ENCODE measurements around the gene CBX8. TPM values are rescaled to one million over a fixed set of nuclear protein-coding genes. Genes with fewer than 3 reads are reported as not detected.

Gene CBX8
- polyA plus RNA-seq, 3 donors: 0.51 to 2.5 (median 2.5) TPM

- intact Hi-C loops (cut with micrococcal nuclease): loop anchor here in 1 of 2 donors (5.0 kb wide), 2 partner anchors 128 to 198 kb away; no protein-coding TSS in a partner anchor
- peaks cover 53 to 75% of the 10 kb centered on the region in 2 donors for H3K27me3 ChIP-seq (ENCODE audit: control insufficient read depth in 2 of 2, insufficient read depth in 2 of 2, low read length in 2 of 2)
- no peak overlapping the region for H3K9ac ChIP-seq (ENCODE audit: insufficient read depth, low read length, poor library complexity, severe bottlenecking)
- no peak overlapping the region for H3K27ac Mint-ChIP-seq
- H3K9me3 ChIP-seq (replicated peaks in 1 of 2; ENCODE audit: control insufficient read depth in 1 of 2, insufficient read depth in 1 of 2, low read length in 2 of 2): peaks cover 11 to 16% of the 10 kb centered on the region in 2 donors
- H3K4me1 ChIP-seq (ENCODE audit: control insufficient read depth in 1 of 2, insufficient read depth in 2 of 2, low read length in 2 of 2): peaks cover 19 to 25% of the 10 kb centered on the region in 2 donors
- peaks cover 6 to 12% of the 10 kb centered on the region in 2 donors for H3K36me3 Mint-ChIP-seq
- no peak for DNase-seq
- no peak for TF ChIP-seq CTCF (IDR thresholded peaks at IDR 0.05)
- H3K79me2 ChIP-seq (ENCODE audit: insufficient read depth, low read length): no peaks in the 10 kb centered on the region
- H3K9me3 Mint-ChIP-seq: peaks cover 0 to 24% (median 6%) of the 10 kb centered on the region in 7 donors
- no peak overlapping the region for H3K4me3 ChIP-seq (replicated peaks in 1 of 3; ENCODE audit: low read depth in 2 of 3, low read length in 3 of 3)
- peaks cover 20% of the 10 kb centered on the region for H4K20me1 ChIP-seq (ENCODE audit: insufficient read depth, low read length)
- H3K4me3 Mint-ChIP-seq: peak overlapping the region in 1 of 2 donors; percentile 52
- no peaks in the 10 kb centered on the region for H3K36me3 ChIP-seq (replicated peaks in 1 of 2; ENCODE audit: control insufficient read depth in 1 of 2, insufficient read depth in 2 of 2, low read length in 2 of 2)
- H3K27me3 Mint-ChIP-seq (ENCODE audit: low read depth in 3 of 3): peaks cover 65 to 79% (median 70%) of the 10 kb centered on the region in 3 donors
- H3K4me1 Mint-ChIP-seq: peaks cover 18% of the 10 kb centered on the region
- peak overlapping the region; percentile 31 for H3K4me2 ChIP-seq (replicated peaks; ENCODE audit: extremely low read depth, low read length, poor library complexity, severe bottlenecking)
- no peak overlapping the region for H3K27ac ChIP-seq (ENCODE audit: low read depth in 1 of 2, low read length in 2 of 2)
- H2AFZ ChIP-seq (ENCODE audit: insufficient read depth, low read depth, low read length, poor library complexity, severe bottlenecking): peak overlapping the region; percentile 52
- 14% methylated on average over 37 of the region's 52 CpGs for WGBS (ENCODE audit: insufficient coverage)
Measured at GRCh38 chr17:79788989-79789942, 7.6 kb downstream of the CBX8 start.

- peaks cover 11 to 16% of the 10 kb centered on the region in 2 donors for H3K9me3 ChIP-seq (replicated peaks in 1 of 2; ENCODE audit: control insufficient read depth in 1 of 2, insufficient read depth in 1 of 2, low read length in 2 of 2)
- Mint-ChIP-seq H3K9me3 (peaks cover 0 to 21% (median 2%) of the 10 kb centered on the region in 7 donors), H3K4me1 (peaks cover 18% of the 10 kb centered on the region), H3K27ac (no peak overlapping the region), H3K4me3 (peak overlapping the region in 1 of 2 donors; percentile 52), H3K36me3 (peaks cover 3 to 8% of the 10 kb centered on the region in 2 donors), H3K27me3 (ENCODE audit: low read depth in 3 of 3) (peaks cover 59 to 72% (median 63%) of the 10 kb centered on the region in 3 donors)
- H3K4me3 ChIP-seq (replicated peaks in 1 of 3; ENCODE audit: low read depth in 2 of 3, low read length in 3 of 3): no peak overlapping the region
- no peaks in the 10 kb centered on the region for H3K79me2 ChIP-seq (ENCODE audit: insufficient read depth, low read length)
- TF ChIP-seq CTCF (IDR thresholded peaks at IDR 0.05): no peak
- H3K27me3 ChIP-seq (ENCODE audit: control insufficient read depth in 2 of 2, insufficient read depth in 2 of 2, low read length in 2 of 2): peaks cover 50 to 67% of the 10 kb centered on the region in 2 donors
- 89% methylated on average over 3 of the region's 5 CpGs for WGBS (ENCODE audit: insufficient coverage)
- peaks cover 18 to 23% of the 10 kb centered on the region in 2 donors for H3K4me1 ChIP-seq (ENCODE audit: control insufficient read depth in 1 of 2, insufficient read depth in 2 of 2, low read length in 2 of 2)
- DNase-seq: no peak
- intact Hi-C loops (cut with micrococcal nuclease): loop anchor here in 1 of 2 donors (5.0 kb wide), 2 partner anchors 129 to 199 kb away; no protein-coding TSS in a partner anchor
- H3K27ac ChIP-seq (ENCODE audit: low read depth in 1 of 2, low read length in 2 of 2): no peak overlapping the region
- H2AFZ ChIP-seq (ENCODE audit: insufficient read depth, low read depth, low read length, poor library complexity, severe bottlenecking): no peak overlapping the region
- H3K4me2 ChIP-seq (replicated peaks; ENCODE audit: extremely low read depth, low read length, poor library complexity, severe bottlenecking): no peak overlapping the region
- peaks cover 13% of the 10 kb centered on the region for H4K20me1 ChIP-seq (ENCODE audit: insufficient read depth, low read length)
- no peaks in the 10 kb centered on the region for H3K36me3 ChIP-seq (replicated peaks in 1 of 2; ENCODE audit: control insufficient read depth in 1 of 2, insufficient read depth in 2 of 2, low read length in 2 of 2)
- H3K9ac ChIP-seq (ENCODE audit: insufficient read depth, low read length, poor library complexity, severe bottlenecking): no peak overlapping the region
Measured at GRCh38 chr17:79788455-79788854, 8.4 kb downstream of the CBX8 start.
